C4-2B (cell line): ENCODE results near the gene RCSD1.
"Not testable (repeated sequence)": the region's sequence is repeated elsewhere in the genome, so short reads cannot be mapped to it uniquely, and the experiment has no call there.

Experiments
- CTCF ChIP-seq: fragments of 450-650 bp; conservative IDR thresholded peaks from 2 replicates; pipeline ENCODE4 v1.5.1; 2017; ENCODE audit warnings: mild to moderate bottlenecking
- ZFX ChIP-seq: fragments of 450-650 bp; IDR thresholded peaks from 2 replicates; pipeline ENCODE4 v1.6.1; 2017

- TF ChIP-seq CTCF, ZFX: not testable (repeated sequence)
These were observed 112.5 kb downstream of the RCSD1 start for GRCh38 chr1:167742392-167743057.
